ENCODE results near the gene RAB44. TPM values are rescaled to one million over a fixed set of nuclear protein-coding genes. Genes with fewer than 3 reads are reported as not detected.

Gene RAB44
- total and polyA plus RNA-seq, 9 of the 15 experiments (the other 6 are each of a cell fraction or from before 2014, with no cell fraction given), result not detected

GRCh38 chr6:36759148-36759759, 61.6 kb downstream of the RAB44 start (continued):
- TF ChIP-seq VEZF1 (CRISPR knock-in tag; IDR thresholded peaks at IDR 0.05) (peak; percentile 53), ATF3 (IDR thresholded peaks at IDR 0.05) (no peak), ATF3 (CRISPR knock-in tag; conservative IDR thresholded peaks at IDR 0.05) (0 out of 2 replicates have a peak, but pooled peaks have one; percentile 28), TOE1 (IDR thresholded peaks at IDR 0.05; ENCODE audit: borderline replicate concordance) (no peak), TOE1 (CRISPR knock-in tag; IDR thresholded peaks at IDR 0.05; ENCODE audit: borderline replicate concordance, low read depth) (no peak), PRPF4 (IDR thresholded peaks at IDR 0.05; ENCODE audit: insufficient read depth, low read depth, low read length, poor library complexity, severe bottlenecking) (no peak), RCOR1 (IDR thresholded peaks at IDR 0.05; ENCODE audit: borderline replicate concordance in 1 of 2, low read depth in 2 of 2, low read length in 2 of 2) (peak in 1 of 2 experiments; percentile 40; a peak in 1 of 4 replicates), KLF16 (IDR thresholded peaks at IDR 0.05) (peak; percentile 64; the same call in 1 of the 2 replicates), CREM (IDR thresholded peaks at IDR 0.05; ENCODE audit: low read depth) (0 out of 2 replicates have a peak, but pooled peaks have one; percentile 24), MYC (IDR thresholded peaks at IDR 0.05; ENCODE audit: low read depth, low read length) (0 out of 2 replicates have a peak, but pooled peaks have one; percentile 15), MYC (CRISPR knock-in tag; IDR thresholded peaks at IDR 0.05; ENCODE audit: borderline replicate concordance, low read depth) (no peak), COPS2 (conservative IDR thresholded peaks at IDR 0.05) (no peak), MXD1 (CRISPR knock-in tag; IDR thresholded peaks at IDR 0.05; ENCODE audit: borderline replicate concordance, poor library complexity, severe bottlenecking) (no peak), NCOR1 (IDR thresholded peaks at IDR 0.05) (no peak), RBM15 (IDR thresholded peaks at IDR 0.05; ENCODE audit: insufficient read depth, low read length) (no peak), ZNF740 (CRISPR knock-in tag; IDR thresholded peaks at IDR 0.05) (peak; percentile 73; the same call in 1 of the 2 replicates), ZNF740 (tag; IDR thresholded peaks at IDR 0.05) (no peak), ZNF263 (CRISPR knock-in tag; IDR thresholded peaks at IDR 0.05; ENCODE audit: borderline replicate concordance) (0 out of 2 replicates have a peak, but pooled peaks have one; percentile 19), NRF1 (conservative IDR thresholded peaks at IDR 0.05 in 1 of 2, IDR thresholded peaks at IDR 0.05 in 1 of 2) (peak; percentile 25 to 46; a peak in 1 of 4 replicates), CTCF (IDR thresholded peaks at IDR 0.05 in 2 of 3, conservative IDR thresholded peaks at IDR 0.05 in 1 of 3; ENCODE audit: insufficient read depth in 2 of 3, low read depth in 1 of 3, low read length in 3 of 3) (peak; percentile 97 to 99 (median 98)), ZNF384 (IDR thresholded peaks at IDR 0.05; ENCODE audit: low read depth, low read length) (0 out of 2 replicates have a peak, but pooled peaks have one; percentile 39), NEUROD1 (IDR thresholded peaks at IDR 0.05; ENCODE audit: borderline replicate concordance, low read depth, low read length, partially characterized antibody) (peak; percentile 11)

All from K562 (cell line).